ENCODE measurements around the gene OPRL1.
"Not testable (repeated sequence)": the region's sequence is repeated elsewhere in the genome, so short reads cannot be mapped to it uniquely, and the experiment has no call there.

OPRL1 gene

DNA sequence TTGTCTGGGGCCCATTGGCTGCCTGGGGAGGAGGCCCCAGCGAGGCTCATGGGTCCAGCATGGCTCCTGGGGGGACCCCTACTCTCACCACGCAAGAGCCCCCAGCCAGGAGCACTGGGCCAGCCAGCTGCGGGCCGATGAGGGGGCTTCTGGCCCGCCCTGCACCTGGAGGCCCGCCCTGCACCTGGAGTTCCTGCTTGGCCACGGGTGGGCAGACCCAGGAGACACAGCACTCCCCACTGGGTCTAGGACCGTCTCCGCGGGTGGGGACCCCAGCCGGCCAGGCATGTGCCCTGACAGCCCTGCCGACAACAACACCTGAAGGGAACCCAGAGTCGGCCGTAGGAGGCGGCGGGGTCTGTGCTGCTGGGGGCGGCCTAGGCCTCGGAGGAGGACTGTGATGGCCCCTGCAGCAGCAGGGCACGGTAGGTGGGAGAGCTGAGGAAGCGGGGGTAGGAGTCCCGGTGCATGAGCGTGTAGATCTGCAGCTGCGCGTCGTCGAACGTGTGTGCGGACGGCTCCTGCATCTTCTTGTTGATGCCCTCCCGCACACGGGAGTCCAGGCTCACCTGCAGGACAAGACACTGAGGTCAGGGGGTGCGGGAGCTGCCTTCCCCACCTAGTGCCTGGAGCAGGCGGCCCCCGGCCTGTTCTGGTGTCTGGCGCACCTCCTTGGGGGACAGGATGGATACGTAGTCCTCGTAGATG lies 6.3 kb upstream of the OPRL1 start:
- DNase-seq, result no peak

DNA sequence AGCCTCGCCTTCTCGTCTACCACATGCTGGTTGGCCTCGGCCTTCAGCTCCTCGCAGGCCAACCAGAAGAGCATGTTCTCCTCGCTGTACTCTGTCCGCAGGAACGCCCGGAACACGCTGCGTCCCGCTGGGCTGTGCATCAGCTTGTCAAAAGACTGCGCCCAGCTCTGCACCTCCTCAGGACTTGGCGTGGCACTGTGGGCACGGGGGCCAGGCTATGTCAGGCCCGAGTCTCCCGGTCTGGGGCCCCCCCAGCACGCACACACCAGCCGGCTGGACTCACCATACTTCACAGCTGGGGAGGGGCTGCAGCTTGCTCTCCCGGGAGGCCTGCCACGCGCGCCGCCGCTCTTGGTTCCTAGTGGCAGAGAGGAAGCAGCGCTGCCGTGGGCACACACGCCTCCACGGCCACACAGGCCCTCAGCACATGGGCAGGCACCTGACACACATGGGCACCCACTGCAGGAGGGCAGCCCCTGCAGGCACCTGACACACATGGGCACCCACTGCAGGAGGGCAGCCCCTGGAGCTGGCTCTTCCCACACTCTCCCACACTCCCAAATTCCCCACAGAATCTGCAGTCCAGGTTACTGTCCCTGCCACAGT lies 5.6 kb upstream of the OPRL1 start:
- DNase-seq, result no peak

- DNase-seq, result no peak
These were observed 4.9 kb upstream of the OPRL1 start for GRCh38 chr20:64074963-64075362.

DNA sequence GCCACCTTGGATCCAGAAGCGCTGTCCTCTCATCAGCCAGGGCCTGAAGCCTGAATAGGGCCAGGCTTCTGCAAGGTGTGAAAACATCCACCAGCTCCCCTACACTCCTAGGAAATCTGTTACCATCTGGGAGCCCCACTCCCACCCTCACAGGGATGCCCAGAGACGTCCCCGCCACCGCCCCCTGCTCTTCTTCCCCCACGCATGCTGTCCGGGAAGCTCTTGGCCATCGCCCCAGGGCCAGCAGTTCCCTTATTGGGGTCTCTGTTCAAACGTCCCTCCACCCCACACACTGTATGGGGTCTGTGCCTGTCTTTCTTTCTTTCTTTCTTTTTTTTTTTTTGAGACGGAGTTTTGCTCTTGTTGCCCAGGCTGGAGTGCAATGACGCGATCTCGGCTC lies 4.3 kb upstream of the OPRL1 start:
- DNase-seq, result no peak

DNA sequence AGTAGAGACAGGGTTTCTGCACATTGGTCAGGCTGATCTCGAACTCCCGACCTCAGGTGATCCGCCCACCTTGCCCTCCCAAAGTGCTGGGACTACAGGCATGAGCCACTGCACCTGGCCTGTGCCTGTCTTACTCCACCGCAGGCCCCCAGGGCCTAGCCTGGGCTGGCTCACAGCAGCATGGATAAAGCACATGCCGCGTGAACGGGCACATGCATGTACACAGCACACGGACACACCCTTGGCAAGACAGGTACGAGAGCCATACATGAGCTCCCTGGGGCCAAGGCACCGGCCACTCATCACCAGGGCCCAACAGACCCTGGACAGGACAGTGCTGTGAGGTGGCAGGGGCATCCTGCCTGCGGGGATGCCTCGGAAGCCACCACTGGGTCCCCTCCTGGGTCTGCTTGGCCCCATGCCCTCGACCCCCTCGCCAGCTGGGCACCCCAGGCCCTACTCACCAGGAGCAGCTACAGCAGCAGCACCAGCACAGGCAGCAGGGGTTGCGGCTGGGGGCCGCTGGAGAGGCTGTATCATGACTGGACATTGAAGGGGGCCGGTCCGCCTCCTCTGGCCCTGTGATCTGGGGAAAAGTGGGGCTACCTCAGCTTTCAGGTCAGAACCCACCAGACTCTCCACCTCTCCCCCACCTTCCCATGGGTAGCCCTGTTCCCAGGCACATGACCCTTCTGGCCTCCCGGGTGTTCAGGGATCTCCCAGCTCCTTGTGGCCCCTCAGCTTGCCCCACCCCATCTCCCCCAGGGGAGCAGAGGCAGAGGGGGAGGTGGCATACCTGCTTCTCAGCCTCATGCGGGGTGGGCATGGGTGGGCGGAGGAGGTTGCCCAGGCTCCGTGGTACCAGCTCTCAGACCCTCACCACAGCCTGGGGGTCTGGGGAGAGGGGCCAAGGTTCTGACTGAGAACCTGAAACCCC lies 3.6 kb upstream of the OPRL1 start:
- DNase-seq, result no peak

DNA sequence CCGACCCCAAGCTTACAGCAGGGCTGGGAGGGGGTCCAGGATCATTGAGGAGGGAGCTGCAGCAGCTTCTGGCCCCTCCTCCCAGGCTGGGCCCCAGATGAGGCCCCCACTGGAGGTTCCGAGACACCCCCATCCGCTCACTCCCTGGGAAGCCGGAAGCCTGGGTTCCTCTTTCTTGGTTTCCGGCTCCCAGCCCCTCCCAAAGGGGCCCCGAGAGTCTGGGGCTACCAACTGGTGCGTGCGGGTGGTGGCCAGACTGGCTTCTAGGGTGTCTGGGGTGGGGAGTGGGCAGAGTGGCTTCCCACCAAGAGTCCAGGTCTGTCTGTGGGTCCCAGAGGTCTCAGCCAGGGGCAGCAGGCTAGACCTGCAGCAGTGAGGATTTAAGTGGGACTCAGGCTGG lies 2.8 kb upstream of the OPRL1 start:
- DNase-seq, result no peak

DNA sequence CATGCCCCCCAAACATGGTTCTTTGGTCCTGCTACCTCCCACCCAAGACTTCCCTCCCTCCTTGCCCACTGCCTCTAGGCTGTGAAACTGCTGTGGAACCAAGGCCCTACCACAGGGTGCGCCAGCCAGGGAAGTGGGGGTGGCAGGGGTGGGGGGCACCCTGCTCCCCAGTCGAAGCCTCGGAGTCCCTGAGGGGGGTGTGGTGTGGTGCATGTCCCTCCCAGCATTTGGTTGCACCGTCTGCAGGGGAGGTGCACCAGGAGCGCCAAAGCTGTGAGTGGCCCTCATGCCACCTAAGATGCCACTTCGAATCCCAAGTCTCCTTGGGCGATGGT lies 2.4 kb upstream of the OPRL1 start:
- no peak for DNase-seq

DNA sequence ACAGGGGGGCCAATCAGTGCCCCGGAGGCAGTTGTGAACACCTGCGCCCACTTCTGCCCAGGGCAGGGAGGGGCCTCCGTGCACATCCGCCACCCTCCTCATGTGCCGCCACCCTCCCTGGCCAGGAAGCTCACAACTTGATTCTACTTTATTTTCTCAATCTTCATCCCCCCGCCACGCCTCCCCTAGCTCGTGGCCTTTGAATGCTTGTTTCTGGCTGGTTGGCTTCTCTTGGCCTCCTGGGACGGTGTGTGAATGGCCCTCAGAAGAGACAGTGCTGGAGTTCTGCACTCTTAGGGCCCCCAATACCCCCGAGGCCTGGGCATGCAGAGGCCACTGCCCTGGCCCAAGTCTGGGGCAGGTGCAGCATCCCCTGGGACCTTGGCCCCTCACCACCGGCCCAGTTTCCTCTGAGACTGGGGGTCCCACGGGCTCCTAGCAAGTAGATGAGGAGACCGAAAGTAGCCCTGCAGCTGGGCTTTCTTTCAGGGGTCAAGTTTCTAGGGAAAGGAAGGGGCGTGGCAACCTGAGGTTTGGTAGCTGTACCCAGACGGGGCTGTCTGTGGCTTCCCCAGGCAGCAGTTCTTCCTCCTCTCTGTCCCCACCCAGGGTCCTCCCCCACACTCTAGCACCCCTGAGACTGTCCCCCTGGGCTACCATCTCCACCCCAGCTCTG lies 1.9 kb upstream of the OPRL1 start:
- DNase-seq, result no peak

DNA sequence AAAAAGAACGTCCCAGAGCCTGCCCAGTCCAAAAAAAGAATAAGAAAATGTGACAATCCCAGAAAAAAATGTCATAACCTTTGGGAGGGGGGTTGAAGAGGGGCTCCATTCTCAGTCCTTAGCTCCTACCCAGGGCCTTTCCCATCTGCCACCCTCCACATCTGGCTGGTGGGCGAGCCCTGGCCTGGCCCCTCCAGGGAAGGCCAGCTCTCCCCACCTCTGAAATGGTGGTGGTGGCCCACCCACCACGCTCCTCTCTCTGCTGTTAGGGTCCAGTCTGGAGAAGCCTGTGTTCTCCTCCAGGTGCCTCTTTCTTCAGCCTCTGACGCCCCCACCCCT lies 979 bp upstream of the OPRL1 start:
- no peak for DNase-seq

GRCh38 chr20:64079273-64080012 lies 439 bp upstream of the OPRL1 start, which contains the start of gene RGS19:
TSS of gene RGS19 (minus strand) at chr20:64079518. CDS start at chr20:64076886, 2,632 bp downstream.
- DNase-seq, result peak; percentile 48

DNA sequence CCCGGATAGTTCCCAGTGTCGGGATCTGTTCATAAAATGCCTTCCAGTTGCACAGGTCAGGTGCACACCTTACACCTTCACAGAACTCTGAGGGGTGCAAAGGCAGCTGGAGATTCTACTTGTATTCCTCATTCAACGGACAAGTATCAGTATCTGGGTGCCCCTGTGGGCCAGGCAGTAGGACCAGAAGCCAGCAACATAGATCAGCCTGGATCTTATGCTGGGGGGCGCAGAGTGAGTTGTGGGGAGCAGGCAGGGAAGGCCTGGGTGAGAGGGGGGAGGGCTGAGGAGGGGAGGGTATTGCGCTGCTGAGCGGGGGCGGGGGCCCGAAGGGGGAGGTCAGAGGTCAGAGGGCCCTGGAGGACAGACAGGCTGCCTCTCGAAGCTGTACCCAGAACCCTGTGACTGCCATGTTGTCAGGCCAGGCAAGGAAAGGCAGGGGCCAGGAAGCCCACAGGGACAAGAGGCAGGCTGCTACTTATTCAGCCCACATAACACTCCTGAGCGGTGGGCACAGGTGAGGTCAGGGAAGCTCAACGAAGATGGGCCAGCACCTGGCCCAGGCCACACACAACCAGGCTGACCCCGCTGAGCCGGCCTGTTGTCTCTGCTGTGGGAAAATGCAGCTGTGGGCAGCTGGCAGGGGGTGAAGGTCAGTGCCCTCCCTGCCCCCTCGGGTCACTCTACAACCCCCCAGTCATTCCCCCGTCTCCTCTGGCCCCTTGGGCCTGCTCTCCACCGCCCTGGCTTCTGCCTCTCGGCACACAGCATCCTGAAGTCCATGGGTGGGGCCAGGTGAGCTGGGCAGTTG lies 1.1 kb downstream of the OPRL1 start:
- no peak for DNase-seq

DNA sequence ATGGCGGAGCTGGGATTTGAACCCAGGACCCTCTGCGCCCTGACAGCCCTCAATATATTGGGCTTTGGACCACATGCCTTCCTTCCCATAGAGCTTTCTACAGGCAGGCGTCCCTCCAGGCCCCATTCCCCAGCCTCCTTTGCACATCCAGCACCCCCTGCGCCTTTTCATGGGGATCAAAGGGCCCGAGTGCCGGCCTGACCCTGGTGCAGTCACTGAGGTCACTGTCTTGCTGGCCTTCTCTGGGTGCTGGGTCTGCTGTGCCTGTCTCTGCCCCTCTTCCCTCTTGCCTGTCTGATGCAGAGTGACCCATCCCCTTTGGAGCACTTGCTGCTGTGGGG lies 1.7 kb downstream of the OPRL1 start:
- no peak for DNase-seq

GRCh38 chr20:64082126-64082731 lies 2.3 kb downstream of the OPRL1 start:
- no peak for DNase-seq

GRCh38 chr20:64082820-64083377 lies 3.0 kb downstream of the OPRL1 start:
- DNase-seq, result no peak

DNA sequence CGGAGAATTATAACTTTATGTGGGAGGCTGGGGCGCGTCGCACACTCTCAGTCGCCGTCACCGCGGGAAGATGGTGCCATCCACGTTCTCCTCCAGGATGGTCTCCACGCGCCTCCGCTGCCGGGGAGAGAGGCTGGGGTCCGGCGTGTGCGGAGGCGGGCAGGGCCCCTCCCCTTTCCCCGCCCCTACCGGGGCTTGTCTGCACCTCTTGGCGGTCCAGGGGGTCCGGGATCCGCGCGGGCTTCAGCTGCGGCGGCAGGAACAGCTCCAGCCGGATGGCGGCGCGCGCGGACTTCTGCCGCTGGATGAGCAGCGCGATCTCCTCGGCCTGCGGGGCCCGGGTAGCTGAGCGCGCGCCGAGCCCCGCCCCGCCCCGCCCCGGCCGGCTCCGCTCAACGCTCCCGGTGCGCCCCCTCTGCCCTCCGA lies 3.5 kb downstream of the OPRL1 start:
- peak; percentile 83 for DNase-seq

DNA sequence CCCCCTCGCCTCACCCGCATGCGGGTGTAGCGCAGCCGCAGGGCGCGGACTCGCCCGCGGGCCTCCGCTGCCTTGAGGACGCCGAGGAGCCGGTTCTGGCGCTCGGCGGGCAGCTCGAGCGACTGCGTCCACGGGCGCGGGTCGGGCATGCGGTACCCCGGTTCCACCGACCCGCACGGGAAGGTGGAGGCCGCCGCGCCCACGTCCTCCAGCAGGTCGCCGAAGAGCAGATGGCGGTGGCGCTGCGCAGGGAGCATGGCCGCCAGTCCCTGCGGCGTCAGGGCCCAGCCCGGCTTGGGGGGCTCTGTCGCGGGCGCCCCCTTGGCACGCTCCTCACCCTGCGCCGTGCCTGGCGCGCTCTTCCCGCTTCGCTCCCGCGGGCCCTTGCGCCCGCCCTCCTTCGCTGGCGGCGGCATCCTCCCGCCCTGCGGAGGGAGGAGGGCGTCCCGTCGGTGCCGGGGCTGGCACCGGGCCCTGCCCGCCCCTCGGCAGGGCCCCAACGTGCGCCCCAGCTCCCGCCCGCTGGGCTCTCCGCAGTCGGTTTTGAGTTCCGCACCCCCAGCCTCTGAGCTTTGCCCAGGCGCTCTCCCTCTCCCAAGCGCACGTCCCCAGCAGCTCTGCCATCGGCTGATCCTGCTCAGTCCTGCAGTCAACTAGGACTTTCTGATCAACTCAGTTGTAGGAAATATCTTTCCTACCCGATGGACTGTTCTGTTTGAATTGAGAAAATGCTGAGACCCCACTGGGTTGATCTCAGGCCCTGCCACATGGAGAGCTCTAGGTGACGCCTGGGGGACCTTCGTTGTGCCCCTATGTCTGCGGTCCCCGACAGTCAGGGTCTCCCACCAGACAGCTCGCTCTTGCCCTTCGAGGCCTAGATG lies 4.2 kb downstream of the OPRL1 start, which contains the start of gene LKAAEAR1:
LKAAEAR1 (minus strand) TSS at position 595 of the 881 bp plus-strand sequence; CDS start at position 416, 179 bp downstream.
- peak; percentile 64 for DNase-seq

- no peak for DNase-seq
These were observed 4.8 kb downstream of the OPRL1 start for GRCh38 chr20:64084685-64085152.

- no peak for DNase-seq
These were observed 6.9 kb downstream of the OPRL1 start for GRCh38 chr20:64086801-64087200.

DNA sequence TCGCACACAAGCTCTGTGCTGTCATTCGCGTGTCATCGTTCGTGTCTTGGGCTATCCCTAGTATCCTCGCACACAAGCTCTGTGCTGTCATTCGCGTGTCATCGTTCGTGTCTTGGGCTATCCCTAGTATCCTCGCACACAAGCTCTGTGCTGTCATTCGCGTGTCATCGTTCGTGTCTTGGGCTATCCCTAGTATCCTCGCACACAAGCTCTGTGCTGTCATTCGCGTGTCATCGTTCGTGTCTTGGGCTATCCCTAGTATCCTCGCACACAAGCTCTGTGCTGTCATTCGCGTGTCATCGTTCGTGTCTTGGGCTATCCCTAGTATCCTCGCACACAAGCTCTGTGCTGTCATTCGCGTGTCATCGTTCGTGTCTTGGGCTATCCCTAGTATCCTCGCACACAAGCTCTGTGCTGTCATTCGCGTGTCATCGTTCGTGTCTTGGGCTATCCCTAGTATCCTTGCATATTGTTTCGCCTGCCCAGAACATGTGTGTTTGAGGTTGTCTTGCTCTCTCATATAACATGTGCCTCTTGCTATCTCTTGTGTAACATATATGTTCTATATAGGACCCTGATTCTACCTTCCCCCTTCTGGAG lies 7.4 kb downstream of the OPRL1 start:
- DNase-seq, result not testable (repeated sequence)

Measured in retina (tissue), 1 donor.